Measurements from ENCODE around the gene TSC22D4.

The TSC22D4 gene

DNA sequence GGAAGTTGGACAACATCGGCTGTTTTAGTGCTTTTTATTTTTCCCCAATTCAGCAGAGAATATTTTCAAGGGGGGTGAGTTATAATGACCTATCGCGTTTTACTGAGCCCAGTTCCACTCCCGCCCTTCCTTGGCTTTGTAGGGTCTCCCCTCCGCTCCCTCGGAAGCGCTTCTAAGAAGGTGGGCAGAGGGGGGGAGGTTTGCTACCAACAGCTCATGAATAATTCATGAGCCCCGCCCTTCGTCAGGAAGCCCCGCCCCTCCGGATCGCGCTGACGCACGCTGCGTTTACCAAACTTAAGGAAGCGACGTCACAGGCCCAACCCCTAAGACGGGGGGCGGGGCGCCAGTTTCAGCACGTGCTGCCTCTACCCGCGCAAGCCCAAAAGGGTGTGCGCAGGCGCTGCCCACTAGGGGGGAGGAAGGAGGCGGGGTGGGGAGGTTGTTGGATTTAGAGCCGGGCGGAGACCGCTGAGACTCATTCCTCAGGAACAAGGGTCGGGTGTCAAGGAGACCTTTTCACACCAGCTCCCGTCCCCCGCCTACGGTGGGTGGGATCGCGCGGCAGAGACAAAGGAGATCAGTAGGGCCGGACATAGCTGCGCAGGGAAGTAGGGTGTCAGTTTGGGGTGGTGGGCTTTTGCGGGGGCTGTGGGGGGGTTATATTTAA is 49.9 kb downstream of the TSC22D4 start (continued):
- TF ChIP-seq ZNF843 (tag by site-specific recombination; IDR thresholded peaks at IDR 0.05) (no peak), ZBTB7A (tag by site-specific recombination; IDR thresholded peaks at IDR 0.05; ENCODE audit: low read depth) (peak; percentile 97), ZNF311 (tag by site-specific recombination; IDR thresholded peaks at IDR 0.05; ENCODE audit: borderline replicate concordance) (no peak), GLIS1 (tag by site-specific recombination; IDR thresholded peaks at IDR 0.05) (peak; percentile 88), ZBTB20 (tag by site-specific recombination; IDR thresholded peaks at IDR 0.05) (no peak), BCL11A (tag by site-specific recombination; IDR thresholded peaks at IDR 0.05; ENCODE audit: low read depth) (0 out of 2 replicates have a peak, but pooled peaks have one; percentile 20), ZNF48 (tag by site-specific recombination; IDR thresholded peaks at IDR 0.05) (no peak), ZNF677 (tag by site-specific recombination; IDR thresholded peaks at IDR 0.05) (no peak), ZNF324 (tag by site-specific recombination; IDR thresholded peaks at IDR 0.05) (no peak; the same call in 1 of the 2 replicates), SALL2 (tag by site-specific recombination; IDR thresholded peaks at IDR 0.05; ENCODE audit: borderline replicate concordance) (no peak), ZNF473 (tag by site-specific recombination; IDR thresholded peaks at IDR 0.05) (no peak), ZNF521 (tag by site-specific recombination; IDR thresholded peaks at IDR 0.05) (no peak), ZNF350 (tag by site-specific recombination; IDR thresholded peaks at IDR 0.05) (no peak), ZNF785 (tag by site-specific recombination; IDR thresholded peaks at IDR 0.05) (no peak), ZNF214 (tag by site-specific recombination; IDR thresholded peaks at IDR 0.05; ENCODE audit: borderline replicate concordance) (no peak), ZNF561 (tag by site-specific recombination; IDR thresholded peaks at IDR 0.05; ENCODE audit: borderline replicate concordance) (peak; percentile 54; the same call in 1 of the 2 replicates), ZNF2 (tag by site-specific recombination; IDR thresholded peaks at IDR 0.05) (peak; percentile 18), ZNF623 (tag by site-specific recombination; IDR thresholded peaks at IDR 0.05) (0 out of 2 replicates have a peak, but pooled peaks have one; percentile 41), ZNF23 (tag by site-specific recombination; IDR thresholded peaks at IDR 0.05; ENCODE audit: borderline replicate concordance) (no peak), ZFHX2 (tag by site-specific recombination; conservative IDR thresholded peaks at IDR 0.05) (peak; percentile 87), ZNF596 (tag by site-specific recombination; IDR thresholded peaks at IDR 0.05) (peak; percentile 15; the same call in 1 of the 2 replicates), REST (tag by site-specific recombination; IDR thresholded peaks at IDR 0.05) (0 out of 2 replicates have a peak, but pooled peaks have one; percentile 5), WT1 (tag by site-specific recombination; IDR thresholded peaks at IDR 0.05) (peak; percentile 34), ZNF175 (tag by site-specific recombination; IDR thresholded peaks at IDR 0.05) (no peak)
- TF ChIP-seq, protein P1, sequence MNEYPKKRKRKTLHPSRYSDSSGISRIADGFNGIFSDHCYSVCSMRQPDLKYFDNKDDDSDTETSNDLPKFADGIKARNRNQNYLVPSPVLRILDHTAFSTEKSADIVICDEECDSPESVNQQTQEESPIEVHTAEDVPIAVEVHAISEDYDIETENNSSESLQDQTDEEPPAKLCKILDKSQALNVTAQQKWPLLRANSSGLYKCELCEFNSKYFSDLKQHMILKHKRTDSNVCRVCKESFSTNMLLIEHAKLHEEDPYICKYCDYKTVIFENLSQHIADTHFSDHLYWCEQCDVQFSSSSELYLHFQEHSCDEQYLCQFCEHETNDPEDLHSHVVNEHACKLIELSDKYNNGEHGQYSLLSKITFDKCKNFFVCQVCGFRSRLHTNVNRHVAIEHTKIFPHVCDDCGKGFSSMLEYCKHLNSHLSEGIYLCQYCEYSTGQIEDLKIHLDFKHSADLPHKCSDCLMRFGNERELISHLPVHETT (tag by site-specific recombination; IDR thresholded peaks at IDR 0.05): peak; percentile 75; the same call in 1 of the 2 replicates
- TF ChIP-seq, protein P2, sequence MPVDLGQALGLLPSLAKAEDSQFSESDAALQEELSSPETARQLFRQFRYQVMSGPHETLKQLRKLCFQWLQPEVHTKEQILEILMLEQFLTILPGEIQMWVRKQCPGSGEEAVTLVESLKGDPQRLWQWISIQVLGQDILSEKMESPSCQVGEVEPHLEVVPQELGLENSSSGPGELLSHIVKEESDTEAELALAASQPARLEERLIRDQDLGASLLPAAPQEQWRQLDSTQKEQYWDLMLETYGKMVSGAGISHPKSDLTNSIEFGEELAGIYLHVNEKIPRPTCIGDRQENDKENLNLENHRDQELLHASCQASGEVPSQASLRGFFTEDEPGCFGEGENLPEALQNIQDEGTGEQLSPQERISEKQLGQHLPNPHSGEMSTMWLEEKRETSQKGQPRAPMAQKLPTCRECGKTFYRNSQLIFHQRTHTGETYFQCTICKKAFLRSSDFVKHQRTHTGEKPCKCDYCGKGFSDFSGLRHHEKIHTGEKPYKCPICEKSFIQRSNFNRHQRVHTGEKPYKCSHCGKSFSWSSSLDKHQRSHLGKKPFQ (tag by site-specific recombination; IDR thresholded peaks at IDR 0.05): peak; percentile 88
- TF ChIP-seq, protein P3, sequence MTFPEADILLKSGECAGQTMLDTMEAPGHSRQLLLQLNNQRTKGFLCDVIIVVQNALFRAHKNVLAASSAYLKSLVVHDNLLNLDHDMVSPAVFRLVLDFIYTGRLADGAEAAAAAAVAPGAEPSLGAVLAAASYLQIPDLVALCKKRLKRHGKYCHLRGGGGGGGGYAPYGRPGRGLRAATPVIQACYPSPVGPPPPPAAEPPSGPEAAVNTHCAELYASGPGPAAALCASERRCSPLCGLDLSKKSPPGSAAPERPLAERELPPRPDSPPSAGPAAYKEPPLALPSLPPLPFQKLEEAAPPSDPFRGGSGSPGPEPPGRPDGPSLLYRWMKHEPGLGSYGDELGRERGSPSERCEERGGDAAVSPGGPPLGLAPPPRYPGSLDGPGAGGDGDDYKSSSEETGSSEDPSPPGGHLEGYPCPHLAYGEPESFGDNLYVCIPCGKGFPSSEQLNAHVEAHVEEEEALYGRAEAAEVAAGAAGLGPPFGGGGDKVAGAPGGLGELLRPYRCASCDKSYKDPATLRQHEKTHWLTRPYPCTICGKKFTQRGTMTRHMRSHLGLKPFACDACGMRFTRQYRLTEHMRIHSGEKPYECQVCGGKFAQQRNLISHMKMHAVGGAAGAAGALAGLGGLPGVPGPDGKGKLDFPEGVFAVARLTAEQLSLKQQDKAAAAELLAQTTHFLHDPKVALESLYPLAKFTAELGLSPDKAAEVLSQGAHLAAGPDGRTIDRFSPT (tag by site-specific recombination; IDR thresholded peaks at IDR 0.05): 0 out of 2 replicates have a peak, but pooled peaks have one; percentile 20
- TF ChIP-seq, protein P4, sequence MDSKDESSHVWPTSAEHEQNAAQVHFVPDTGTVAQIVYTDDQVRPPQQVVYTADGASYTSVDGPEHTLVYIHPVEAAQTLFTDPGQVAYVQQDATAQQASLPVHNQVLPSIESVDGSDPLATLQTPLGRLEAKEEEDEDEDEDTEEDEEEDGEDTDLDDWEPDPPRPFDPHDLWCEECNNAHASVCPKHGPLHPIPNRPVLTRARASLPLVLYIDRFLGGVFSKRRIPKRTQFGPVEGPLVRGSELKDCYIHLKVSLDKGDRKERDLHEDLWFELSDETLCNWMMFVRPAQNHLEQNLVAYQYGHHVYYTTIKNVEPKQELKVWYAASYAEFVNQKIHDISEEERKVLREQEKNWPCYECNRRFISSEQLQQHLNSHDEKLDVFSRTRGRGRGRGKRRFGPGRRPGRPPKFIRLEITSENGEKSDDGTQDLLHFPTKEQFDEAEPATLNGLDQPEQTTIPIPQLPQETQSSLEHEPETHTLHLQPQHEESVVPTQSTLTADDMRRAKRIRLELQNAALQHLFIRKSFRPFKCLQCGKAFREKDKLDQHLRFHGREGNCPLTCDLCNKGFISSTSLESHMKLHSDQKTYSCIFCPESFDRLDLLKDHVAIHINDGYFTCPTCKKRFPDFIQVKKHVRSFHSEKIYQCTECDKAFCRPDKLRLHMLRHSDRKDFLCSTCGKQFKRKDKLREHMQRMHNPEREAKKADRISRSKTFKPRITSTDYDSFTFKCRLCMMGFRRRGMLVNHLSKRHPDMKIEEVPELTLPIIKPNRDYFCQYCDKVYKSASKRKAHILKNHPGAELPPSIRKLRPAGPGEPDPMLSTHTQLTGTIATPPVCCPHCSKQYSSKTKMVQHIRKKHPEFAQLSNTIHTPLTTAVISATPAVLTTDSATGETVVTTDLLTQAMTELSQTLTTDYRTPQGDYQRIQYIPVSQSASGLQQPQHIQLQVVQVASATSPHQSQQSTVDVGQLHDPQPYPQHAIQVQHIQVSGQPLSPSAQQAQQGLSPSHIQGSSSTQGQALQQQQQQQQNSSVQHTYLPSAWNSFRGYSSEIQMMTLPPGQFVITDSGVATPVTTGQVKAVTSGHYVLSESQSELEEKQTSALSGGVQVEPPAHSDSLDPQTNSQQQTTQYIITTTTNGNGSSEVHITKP (tag by site-specific recombination; IDR thresholded peaks at IDR 0.05): no peak; the same call in 1 of the 2 replicates
